HG02759 (cell line): ENCODE data around the gene MRPL58.
"Not testable (repeated sequence)": the region's sequence is repeated elsewhere in the genome, so short reads cannot be mapped to it uniquely, and the experiment has no call there.

Experiments
- ATAC-seq: cut with Tn5 transposase; IDR thresholded peaks from one replicate; pipeline ENCODE4 v1.9.1; 2021; ENCODE audit warnings: mild to moderate bottlenecking, moderate library complexity; ENCODE audit not compliant: unreplicated experiment

Gene MRPL58

GRCh38 chr17:75012346-75013091 is at the start of gene MRPL58:
Gene MRPL58, plus strand, starts transcription at chr17:75012670. Its CDS starts 17 bp downstream, at chr17:75012687.
- ATAC-seq, result peak; percentile 93

- ATAC-seq, result no peak
These were observed 48.8 kb upstream of the MRPL58 start for GRCh38 chr17:74963656-74964055.

- no peak for ATAC-seq
These were observed 48.2 kb upstream of the MRPL58 start for GRCh38 chr17:74964246-74964761.

GRCh38 chr17:74964988-74965622 is 47.4 kb upstream of the MRPL58 start:
- no peak for ATAC-seq

DNA sequence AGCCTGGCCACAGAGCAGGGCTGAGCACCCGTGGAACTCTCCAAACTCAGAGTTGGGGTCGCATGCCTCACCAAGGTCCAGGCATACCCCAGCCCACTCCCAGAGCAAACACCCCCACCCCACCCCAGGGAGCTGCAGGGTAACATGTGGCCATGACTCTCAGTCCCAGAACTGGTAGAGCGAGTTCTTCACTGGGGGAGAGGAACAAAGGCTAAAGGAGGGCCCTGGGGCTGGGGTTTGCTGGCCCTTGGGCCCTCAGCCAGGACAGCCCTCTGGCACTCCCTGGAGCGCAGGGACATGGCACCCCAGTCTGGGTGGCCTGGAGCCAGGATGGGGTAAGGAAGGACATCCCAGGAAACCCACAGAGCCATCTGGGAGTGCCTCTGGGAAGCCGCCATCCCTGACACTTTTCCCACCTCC is 44.1 kb upstream of the MRPL58 start:
- ATAC-seq, result no peak

DNA sequence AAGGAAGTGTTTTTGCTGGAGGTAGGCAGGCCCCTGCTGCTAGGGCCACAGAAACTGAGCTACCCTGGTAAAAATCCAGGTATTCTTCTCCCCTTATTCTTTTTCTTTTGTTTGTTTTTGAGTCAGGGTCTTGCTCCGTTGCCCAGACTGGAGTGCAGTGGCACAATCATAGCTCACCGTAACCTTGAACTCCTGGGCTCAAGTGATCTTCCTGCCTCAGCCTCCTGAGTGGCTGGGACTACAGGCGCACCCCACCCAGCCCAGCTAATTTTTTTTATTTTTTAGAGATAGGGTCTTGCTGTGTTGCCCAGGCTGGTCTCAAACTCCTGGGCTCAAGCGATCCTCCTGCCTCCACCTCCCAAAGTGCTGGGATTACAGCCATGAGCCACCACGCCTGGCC is 43.0 kb upstream of the MRPL58 start:
- ATAC-seq, result not testable (repeated sequence)

GRCh38 chr17:74970395-74970794 is 42.1 kb upstream of the MRPL58 start:
- ATAC-seq, result no peak

- ATAC-seq, result no peak
These were observed 41.2 kb upstream of the MRPL58 start for GRCh38 chr17:74971069-74971841.

GRCh38 chr17:74971842-74972106 is 40.7 kb upstream of the MRPL58 start:
- no peak for ATAC-seq

DNA sequence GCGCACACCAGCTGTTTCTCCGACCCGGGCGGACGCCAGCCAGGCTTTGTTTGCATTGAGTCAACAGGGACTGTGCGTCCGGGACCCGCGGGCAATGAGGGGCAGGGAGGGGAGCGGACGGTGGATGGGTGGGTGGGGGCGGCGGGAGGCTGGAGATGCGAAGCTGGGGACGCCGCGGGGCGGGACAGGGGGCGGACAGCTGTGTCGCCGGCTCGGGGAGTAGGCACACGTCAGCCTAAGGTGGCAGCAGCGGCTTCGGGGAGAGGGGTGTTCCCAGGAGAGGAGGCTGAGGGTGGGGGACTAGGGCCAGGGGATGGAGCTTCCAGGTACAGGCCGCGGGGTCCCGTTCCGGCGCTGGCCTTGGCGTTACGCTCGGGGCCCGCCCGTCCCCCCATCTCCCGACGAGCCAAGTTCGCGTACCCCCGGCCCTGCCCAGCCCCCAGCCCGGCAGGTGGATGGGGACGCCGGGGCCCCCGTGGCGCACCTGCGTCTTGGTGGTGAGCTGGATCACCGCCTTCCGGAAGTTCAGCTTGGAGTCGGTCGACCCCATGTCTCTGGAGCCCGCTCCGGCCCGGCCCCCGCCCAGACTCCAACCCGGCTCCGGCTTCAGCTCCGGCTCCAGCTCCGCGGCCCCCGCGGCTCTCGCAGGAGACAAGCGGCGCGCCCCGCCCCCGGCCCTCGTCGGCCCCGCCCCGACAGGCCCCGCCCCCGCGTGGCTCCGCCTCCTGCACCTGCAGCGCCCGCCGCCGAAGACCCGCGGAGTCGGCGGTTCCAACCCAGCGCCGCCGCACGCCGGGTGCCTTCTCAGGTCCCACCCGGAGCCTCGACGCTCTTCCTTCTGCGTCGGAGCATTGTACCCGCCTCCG is 40.1 kb upstream of the MRPL58 start, which contains the start of gene HID1:
Gene HID1 (minus strand): TSS at position 653 of the 866 bp plus-strand sequence. CDS start 103 bp downstream, at position 550.
- no peak for ATAC-seq

- ATAC-seq, result no peak
These were observed 39.5 kb upstream of the MRPL58 start for GRCh38 chr17:74972973-74973328.

GRCh38 chr17:74975943-74976342 is 36.5 kb upstream of the MRPL58 start:
- no peak for ATAC-seq

GRCh38 chr17:74977802-74978201 is 34.7 kb upstream of the MRPL58 start:
- ATAC-seq, result no peak

DNA sequence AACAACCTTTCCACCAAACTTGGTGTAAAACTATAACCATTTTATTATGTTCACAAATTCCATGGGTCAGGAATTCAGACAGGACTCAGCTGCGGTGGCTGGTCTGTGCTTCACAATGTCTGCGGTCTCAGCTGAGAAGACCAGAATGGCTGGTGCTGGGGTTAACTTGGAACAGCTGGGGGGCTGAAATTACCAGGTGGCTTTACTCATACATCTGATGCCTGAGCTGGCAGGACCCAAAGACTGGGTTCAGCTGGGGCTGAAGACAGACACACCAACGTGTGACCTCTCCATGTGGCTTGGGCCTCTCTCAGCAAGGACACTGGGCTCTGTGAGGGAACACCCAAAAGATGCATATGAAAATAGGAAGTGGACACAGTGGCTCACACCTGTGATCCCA is 34.2 kb upstream of the MRPL58 start:
- no peak for ATAC-seq

DNA sequence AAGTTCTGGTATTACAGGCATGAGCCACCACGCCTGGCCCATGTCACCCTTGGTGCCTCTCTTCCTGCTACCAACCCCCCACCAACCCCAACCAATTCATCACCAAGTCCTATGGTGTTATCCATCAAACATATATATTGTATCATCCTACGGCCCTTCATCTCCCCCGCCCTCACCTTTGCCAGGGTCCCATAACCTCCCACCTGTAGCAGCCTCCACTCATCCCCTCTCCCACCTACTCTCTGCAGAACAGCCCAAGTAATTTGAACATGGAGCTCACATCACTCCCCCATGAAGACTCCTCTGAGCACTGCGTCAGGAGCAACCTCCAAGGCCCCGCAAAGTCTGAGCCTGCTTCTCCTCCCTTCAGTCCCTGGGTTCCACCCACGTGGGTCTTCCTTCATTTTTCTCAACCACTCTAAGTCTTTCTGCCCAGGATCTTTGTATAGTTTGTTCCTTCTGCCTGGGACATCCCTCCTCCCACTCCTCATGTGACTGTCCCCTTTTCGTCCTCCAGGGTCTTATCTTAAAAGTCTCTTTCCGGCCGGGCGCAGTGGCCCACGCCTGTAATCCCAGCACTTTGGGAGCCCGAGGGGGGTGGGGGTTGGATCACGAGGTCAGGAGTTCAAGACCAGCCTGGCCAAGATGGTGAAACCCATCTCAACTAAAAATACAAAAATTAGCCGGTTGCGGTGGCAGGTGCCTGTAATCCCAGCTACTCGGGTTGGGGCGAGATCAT is 32.9 kb upstream of the MRPL58 start:
- ATAC-seq, result no peak

DNA sequence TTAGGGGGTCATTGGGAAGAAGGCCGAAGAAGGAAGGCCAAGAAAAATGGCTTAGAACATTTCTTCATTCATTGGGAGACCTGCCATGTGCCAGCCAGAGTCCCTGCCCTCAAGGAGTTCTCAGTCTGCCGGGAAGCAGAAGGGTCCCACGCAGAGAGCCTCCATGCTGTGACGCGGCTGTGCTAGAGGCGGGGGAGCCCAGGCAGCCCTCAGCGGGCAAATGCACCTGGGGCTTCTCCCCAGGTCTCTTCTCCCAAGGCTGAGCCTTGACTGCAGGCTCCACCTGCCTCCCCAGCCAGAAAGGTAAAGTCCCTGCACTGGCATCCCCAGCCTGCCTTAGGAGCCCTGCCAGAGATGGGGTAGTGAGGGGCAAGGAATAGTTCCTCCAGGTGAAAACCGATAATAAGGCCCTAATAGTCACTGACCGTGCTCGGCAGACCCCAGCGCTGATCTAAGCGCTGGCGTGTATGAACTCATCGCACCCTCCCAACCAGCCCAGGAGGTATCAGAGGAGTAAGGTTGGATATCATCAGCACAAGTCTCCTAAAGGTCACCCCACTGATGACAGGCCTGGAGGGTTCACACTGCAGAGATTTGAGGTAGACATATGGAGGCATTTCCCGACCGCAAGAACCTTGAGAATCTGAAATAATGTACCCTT is 31.0 kb upstream of the MRPL58 start:
- no peak for ATAC-seq

DNA sequence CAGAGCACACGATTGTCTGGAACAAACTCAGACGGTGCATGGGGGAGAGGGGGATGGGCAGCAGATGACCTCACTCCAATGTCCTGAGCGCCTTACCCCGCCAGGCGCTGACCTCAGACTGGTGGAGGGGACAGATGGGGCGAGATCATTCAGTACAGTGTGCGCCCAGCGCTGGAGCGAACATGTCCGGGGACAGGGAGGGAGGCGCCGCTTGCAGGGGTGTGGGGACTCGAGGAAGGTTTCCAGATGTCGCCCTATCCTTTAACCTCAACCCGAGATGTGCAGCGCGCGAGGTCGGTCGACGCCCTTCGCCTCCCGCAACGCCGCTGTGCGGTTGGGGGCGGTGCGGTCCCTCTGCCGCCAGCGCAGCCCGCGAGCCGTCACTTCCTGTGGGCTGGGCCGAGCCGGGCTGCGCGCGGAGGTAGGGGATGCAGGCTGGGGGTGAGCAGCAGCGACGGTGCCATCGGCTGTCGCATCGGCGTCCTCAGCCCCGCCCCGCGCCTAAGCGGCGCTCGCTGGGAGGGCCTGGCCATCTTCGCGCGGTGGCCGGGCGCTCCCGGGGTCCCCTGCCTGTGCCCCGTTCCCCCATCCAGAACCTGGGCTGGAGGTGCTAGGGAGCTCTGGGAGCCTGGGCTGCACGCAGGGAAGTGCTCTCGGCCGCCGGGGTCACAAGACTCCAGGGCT is 30.3 kb upstream of the MRPL58 start:
- ATAC-seq, result peak; percentile 74

- not testable (repeated sequence) for ATAC-seq
These were observed 29.7 kb upstream of the MRPL58 start for GRCh38 chr17:74982663-74983313.

DNA sequence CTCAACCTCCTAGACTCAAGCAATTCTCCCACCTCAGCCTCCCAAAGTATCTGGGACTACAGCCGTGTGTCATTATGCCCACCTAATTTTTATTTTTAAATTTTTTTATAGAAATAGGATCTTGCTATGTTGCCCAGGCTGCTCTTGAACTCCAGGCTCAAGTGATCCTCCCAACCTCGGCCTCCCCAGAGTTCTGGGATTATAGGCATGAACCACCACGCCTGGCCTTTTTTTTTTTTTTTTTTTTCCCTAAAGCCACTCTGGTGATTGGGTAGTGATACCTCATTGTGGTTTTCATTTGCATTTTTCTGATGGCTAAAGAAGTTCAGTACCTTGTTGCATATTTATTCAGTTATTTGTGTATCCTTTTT is 26.3 kb upstream of the MRPL58 start:
- no peak for ATAC-seq
